HEK293 (cell line): Measurements from ENCODE around the gene EIF1AD.

Source experiments
- CTCF ChIA-PET: fragments of 350-600 bp; formaldehyde crosslinking; extraction: SDS; loops from one replicate; lab custom pipeline; 2021; ENCODE audit warnings: antibody characterized with exemption; lab: Yijun Ruan, JAX
- POLR2A ChIA-PET: fragments of 300-600 bp; formaldehyde crosslinking; extraction: SDS; loops from one replicate; lab custom pipeline; 2020; ENCODE audit warnings: antibody characterized with exemption, inconsistent platforms; lab: Yijun Ruan, JAX
- H3K27ac ChIP-seq: fragments of 200-500 bp; sonication (Bioruptor generic); 2 replicates; pipeline ENCODE4 v1.5.1; 2014; ENCODE audit warnings: low read depth, low read length, control low read depth, inconsistent platforms; ENCODE audit errors: extremely low read depth
- H3K36me3 ChIP-seq, 2 experiments: fragments of 200-500 bp in 1 of 2; sonication (Bioruptor generic) in 1 of 2; 1 replicate in 1 of 2; 2 replicates in 1 of 2; pipeline ENCODE4 v1.5.1; 2014 to 2017; ENCODE audit warnings: inconsistent platforms in 2 of 2, low read length in 2 of 2; ENCODE audit not compliant: control insufficient read depth in 2 of 2, insufficient read depth in 1 of 2
- H3K4me1 ChIP-seq: fragments of 200-500 bp; sonication (Bioruptor generic); 2 replicates; pipeline ENCODE4 v1.5.1; 2014; ENCODE audit warnings: mild to moderate bottlenecking, low read length, inconsistent platforms; ENCODE audit not compliant: control insufficient read depth, insufficient read depth
- H3K4me3 ChIP-seq: 2 replicates; pipeline ENCODE4 v1.5.1; 2011; ENCODE audit warnings: low read depth, mild to moderate bottlenecking, control low read depth, low read length, moderate library complexity
- H3K9me3 ChIP-seq: fragments of 200-500 bp; sonication (Bioruptor generic); 2 replicates; pipeline ENCODE4 v1.5.1; 2014; ENCODE audit warnings: low read depth, low read length, inconsistent platforms; ENCODE audit not compliant: control insufficient read depth, insufficient read depth
- BCL11B ChIP-seq: fragments of 450-650 bp; formaldehyde crosslinking; IDR thresholded peaks from 2 replicates; pipeline ENCODE4 v1.5.1; 2016; ENCODE audit warnings: low read depth, missing biosample characterization, missing genetic modification characterization
- EGR2 ChIP-seq: fragments of 450-650 bp; formaldehyde crosslinking; IDR thresholded peaks from 2 replicates; pipeline ENCODE4 v1.5.1; 2016; ENCODE audit warnings: low read depth, missing biosample characterization, missing genetic modification characterization
- KLF16 ChIP-seq: fragments of 450-650 bp; formaldehyde crosslinking; IDR thresholded peaks from 2 replicates; pipeline ENCODE4 v1.5.1; 2017; ENCODE audit warnings: missing biosample characterization, missing genetic modification characterization
- RBAK ChIP-seq: fragments of 450-650 bp; formaldehyde crosslinking; IDR thresholded peaks from 2 replicates; pipeline ENCODE4 v1.5.1; 2016; ENCODE audit warnings: missing biosample characterization, missing genetic modification characterization
- REPIN1 ChIP-seq: fragments of 450-650 bp; formaldehyde crosslinking; IDR thresholded peaks from 2 replicates; pipeline ENCODE4 v1.5.1; 2017; ENCODE audit warnings: missing biosample characterization, missing genetic modification characterization, low read depth
- SETDB1 ChIP-seq: IDR thresholded peaks from one replicate; pipeline ENCODE4 v1.6.1; 2017; ENCODE audit warnings: mild to moderate bottlenecking, low read length, moderate library complexity, mixed read lengths; ENCODE audit not compliant: insufficient read length
- YY1 ChIP-seq: fragments of 450-650 bp; formaldehyde crosslinking; IDR thresholded peaks from 2 replicates; pipeline ENCODE4 v1.5.1; 2018; ENCODE audit warnings: missing biosample characterization, missing genetic modification characterization
- ZBTB1 ChIP-seq: fragments of 450-650 bp; formaldehyde crosslinking; IDR thresholded peaks from 2 replicates; pipeline ENCODE4 v1.5.1; 2016; ENCODE audit warnings: missing biosample characterization, missing genetic modification characterization
- ZBTB10 ChIP-seq: fragments of 450-650 bp; formaldehyde crosslinking; IDR thresholded peaks from 2 replicates; pipeline ENCODE4 v1.5.1; 2016; ENCODE audit warnings: missing biosample characterization, missing genetic modification characterization
- ZNF155 ChIP-seq: fragments of 450-650 bp; formaldehyde crosslinking; IDR thresholded peaks from 2 replicates; pipeline ENCODE4 v1.5.1; 2016; ENCODE audit warnings: missing biosample characterization, missing genetic modification characterization
- ZNF24 ChIP-seq: fragments of 450-650 bp; formaldehyde crosslinking; IDR thresholded peaks from 2 replicates; pipeline ENCODE4 v1.5.1; 2016; ENCODE audit warnings: missing biosample characterization, missing genetic modification characterization
- ZNF266 ChIP-seq: fragments of 450-650 bp; formaldehyde crosslinking; IDR thresholded peaks from 2 replicates; pipeline ENCODE4 v1.5.1; 2016; ENCODE audit warnings: missing biosample characterization, missing genetic modification characterization, low read depth
- ZNF404 ChIP-seq: fragments of 450-650 bp; formaldehyde crosslinking; IDR thresholded peaks from 2 replicates; pipeline ENCODE4 v1.5.1; 2017; ENCODE audit warnings: missing biosample characterization, missing genetic modification characterization
- ZNF449 ChIP-seq: fragments of 450-650 bp; formaldehyde crosslinking; IDR thresholded peaks from 2 replicates; pipeline ENCODE4 v1.5.1; 2017; ENCODE audit warnings: missing biosample characterization, mild to moderate bottlenecking, missing genetic modification characterization, moderate library complexity
- ZNF600 ChIP-seq: fragments of 450-650 bp; formaldehyde crosslinking; IDR thresholded peaks from 2 replicates; pipeline ENCODE4 v1.5.1; 2016; ENCODE audit warnings: missing biosample characterization, missing genetic modification characterization
- ZSCAN23 ChIP-seq: fragments of 450-650 bp; formaldehyde crosslinking; IDR thresholded peaks from 2 replicates; pipeline ENCODE4 v1.5.1; 2016; ENCODE audit warnings: missing biosample characterization, missing genetic modification characterization
- ZSCAN30 ChIP-seq: fragments of 450-650 bp; IDR thresholded peaks from 2 replicates; pipeline ENCODE4 v1.5.1; 2018; ENCODE audit warnings: missing biosample characterization, mild to moderate bottlenecking, missing genetic modification characterization, moderate library complexity
- TF ChIP-seq, protein P1 (sequence below): fragments of 450-650 bp; formaldehyde crosslinking; IDR thresholded peaks from 2 replicates; pipeline ENCODE4 v1.5.1; 2017; ENCODE audit warnings: missing biosample characterization, missing genetic modification characterization
- TF ChIP-seq, protein P2 (sequence below): fragments of 450-650 bp; formaldehyde crosslinking; IDR thresholded peaks from 2 replicates; pipeline ENCODE4 v1.5.1; 2016; ENCODE audit warnings: missing biosample characterization, missing genetic modification characterization
- TF ChIP-seq, protein P3 (sequence below): fragments of 450-650 bp; formaldehyde crosslinking; optimal IDR thresholded peaks from 2 replicates; pipeline ENCODE3; 2016; ENCODE audit warnings: missing biosample characterization, mild to moderate bottlenecking, missing genetic modification characterization

EIF1AD gene

DNA sequence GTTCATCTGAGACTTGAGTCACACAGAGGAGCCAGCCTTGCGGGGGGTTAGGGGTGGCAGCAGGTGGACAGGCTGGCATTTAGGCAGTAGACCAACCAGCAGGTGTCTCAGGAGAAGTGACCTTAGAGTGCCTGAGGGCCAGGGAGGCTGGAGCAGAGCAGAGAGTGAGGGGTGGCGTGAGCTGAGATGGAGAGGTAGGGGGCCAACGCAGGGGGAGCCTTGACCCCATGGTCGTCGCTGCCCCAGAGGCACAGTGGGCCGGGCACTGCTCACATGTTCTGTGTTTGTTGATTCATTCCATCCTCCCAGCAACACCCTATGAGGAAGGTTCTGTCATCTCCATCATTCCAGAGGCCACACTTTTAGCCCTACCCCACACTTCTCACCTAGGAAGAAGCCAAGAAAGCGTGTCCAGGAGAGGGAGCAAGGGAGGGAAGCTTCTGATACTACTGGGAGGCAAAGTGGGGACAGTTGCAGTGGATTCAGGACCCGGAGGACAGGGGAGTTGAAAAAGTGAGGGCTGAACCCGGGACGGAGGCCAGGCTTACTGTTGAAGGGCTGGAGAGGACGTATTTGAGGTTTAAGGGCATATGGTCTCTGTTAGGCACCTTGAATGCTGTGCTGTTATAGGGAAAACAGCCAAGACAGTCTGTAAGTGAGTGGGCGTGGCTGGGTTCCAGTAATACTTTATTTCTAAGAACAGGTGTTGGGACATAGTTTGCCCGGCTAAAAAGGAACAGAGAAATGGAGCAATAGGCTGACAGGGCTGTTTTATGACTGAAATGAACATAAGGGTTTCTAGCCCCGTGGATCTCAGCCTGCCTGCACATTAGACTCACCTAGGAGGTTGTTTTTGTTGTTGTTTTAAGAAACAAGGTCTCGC, 33.1 kb downstream of the EIF1AD start:
- H3K4me3 ChIP-seq = no peak overlapping the region
- ChIA-PET CTCF (no interaction called here), POLR2A (no interaction called here)
- H3K4me1 ChIP-seq = no peaks in the 10 kb centered on the region
- H3K9me3 ChIP-seq = no peaks in the 10 kb centered on the region
- TF ChIP-seq ZBTB10 (no peak), SETDB1 (no peak)
- no peak overlapping the region for H3K27ac ChIP-seq
- H3K36me3 ChIP-seq = peaks cover 0 to 86% of the 10 kb centered on the region in 2 experiments; a peak in 2 of 3 replicates

- CTCF ChIA-PET = no interaction called here
Observed at GRCh38 chr11:65967329-65967934, 34.5 kb downstream of the EIF1AD start.

DNA sequence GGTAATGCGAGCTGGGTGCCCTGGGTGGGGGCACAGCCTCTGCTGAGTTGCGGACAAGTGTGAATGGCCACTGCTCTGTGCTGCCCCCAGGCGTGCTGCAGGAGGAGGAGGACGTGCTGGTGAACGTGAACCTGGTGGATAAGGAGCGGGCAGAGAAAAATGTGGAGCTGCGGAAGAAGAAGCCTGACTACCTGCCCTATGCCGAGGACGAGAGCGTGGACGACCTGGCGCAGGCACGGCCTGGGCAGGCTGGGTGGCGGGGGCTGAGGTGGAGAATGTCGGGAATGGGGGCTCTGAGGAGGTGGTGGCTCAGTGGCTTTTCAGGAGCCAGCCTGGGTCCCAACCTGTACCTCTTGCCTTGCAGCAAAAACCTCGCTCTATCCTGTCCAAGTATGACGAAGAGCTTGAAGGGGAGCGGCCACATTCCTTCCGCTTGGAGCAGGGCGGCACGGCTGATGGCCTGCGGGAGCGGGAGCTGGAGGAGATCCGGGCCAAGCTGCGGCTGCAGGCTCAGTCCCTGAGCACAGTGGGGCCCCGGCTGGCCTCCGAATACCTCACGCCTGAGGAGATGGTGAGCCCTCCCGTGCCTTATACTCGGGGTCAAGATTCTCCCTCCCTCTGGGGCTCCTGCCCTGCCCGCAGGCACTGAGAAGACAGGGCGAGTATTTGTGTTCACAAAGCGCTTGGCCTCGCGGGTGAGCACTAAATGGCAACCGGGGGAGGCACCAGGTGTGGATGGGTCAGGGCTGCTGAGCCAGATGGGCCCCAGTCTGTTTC, 35.8 kb downstream of the EIF1AD start:
- Histone ChIP-seq H3K36me3 (peaks cover 0 to 69% of the 10 kb centered on the region in 2 experiments; a peak in 2 of 3 replicates), H3K27ac (no peak overlapping the region), H3K4me3 (no peak overlapping the region), H3K4me1 (no peaks in the 10 kb centered on the region), H3K9me3 (no peaks in the 10 kb centered on the region)
- ChIA-PET POLR2A (no interaction called here), CTCF (interaction anchor here (0.6 to 1.1 kb wide), 2 partner anchors 19 to 80 kb away, joined by 3 read pairs; no protein-coding TSS in a partner anchor)
- TF ChIP-seq ZNF449 (no peak), ZNF404 (tag by site-specific recombination) (no peak), ZBTB1 (tag by site-specific recombination) (no peak), ZNF600 (no peak), ZSCAN23 (tag by site-specific recombination) (no peak), RBAK (tag by site-specific recombination) (no peak), REPIN1 (tag by site-specific recombination) (no peak), ZNF155 (tag by site-specific recombination) (no peak), EGR2 (tag by site-specific recombination) (no peak), ZNF266 (tag by site-specific recombination) (no peak), ZSCAN30 (tag by site-specific recombination) (no peak), KLF16 (tag by site-specific recombination) (no peak), ZNF24 (tag by site-specific recombination) (no peak), YY1 (tag by site-specific recombination) (no peak), BCL11B (no peak)
- TF ChIP-seq, protein P1, sequence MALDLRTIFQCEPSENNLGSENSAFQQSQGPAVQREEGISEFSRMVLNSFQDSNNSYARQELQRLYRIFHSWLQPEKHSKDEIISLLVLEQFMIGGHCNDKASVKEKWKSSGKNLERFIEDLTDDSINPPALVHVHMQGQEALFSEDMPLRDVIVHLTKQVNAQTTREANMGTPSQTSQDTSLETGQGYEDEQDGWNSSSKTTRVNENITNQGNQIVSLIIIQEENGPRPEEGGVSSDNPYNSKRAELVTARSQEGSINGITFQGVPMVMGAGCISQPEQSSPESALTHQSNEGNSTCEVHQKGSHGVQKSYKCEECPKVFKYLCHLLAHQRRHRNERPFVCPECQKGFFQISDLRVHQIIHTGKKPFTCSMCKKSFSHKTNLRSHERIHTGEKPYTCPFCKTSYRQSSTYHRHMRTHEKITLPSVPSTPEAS (tag by site-specific recombination) = no peak
- TF ChIP-seq, protein P2, sequence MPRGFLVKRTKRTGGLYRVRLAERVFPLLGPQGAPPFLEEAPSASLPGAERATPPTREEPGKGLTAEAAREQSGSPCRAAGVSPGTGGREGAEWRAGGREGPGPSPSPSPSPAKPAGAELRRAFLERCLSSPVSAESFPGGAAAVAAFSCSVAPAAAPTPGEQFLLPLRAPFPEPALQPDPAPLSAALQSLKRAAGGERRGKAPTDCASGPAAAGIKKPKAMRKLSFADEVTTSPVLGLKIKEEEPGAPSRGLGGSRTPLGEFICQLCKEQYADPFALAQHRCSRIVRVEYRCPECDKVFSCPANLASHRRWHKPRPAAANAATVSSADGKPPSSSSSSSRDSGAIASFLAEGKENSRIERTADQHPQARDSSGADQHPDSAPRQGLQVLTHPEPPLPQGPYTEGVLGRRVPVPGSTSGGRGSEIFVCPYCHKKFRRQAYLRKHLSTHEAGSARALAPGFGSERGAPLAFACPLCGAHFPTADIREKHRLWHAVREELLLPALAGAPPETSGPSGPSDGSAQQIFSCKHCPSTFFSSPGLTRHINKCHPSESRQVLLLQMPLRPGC = no peak

More at GRCh38 chr11:65967329-65967934, 34.5 kb downstream of the EIF1AD start:
- no peaks in the 10 kb centered on the region for H3K4me1 ChIP-seq
- no peak overlapping the region for H3K4me3 ChIP-seq
- POLR2A ChIA-PET = interaction anchor here (0.7 kb wide), 1 partner anchor 119 kb away, joined by 4 read pairs; no protein-coding TSS in a partner anchor
- H3K27ac ChIP-seq = no peak overlapping the region
- H3K9me3 ChIP-seq = no peaks in the 10 kb centered on the region
- TF ChIP-seq, protein P3, sequence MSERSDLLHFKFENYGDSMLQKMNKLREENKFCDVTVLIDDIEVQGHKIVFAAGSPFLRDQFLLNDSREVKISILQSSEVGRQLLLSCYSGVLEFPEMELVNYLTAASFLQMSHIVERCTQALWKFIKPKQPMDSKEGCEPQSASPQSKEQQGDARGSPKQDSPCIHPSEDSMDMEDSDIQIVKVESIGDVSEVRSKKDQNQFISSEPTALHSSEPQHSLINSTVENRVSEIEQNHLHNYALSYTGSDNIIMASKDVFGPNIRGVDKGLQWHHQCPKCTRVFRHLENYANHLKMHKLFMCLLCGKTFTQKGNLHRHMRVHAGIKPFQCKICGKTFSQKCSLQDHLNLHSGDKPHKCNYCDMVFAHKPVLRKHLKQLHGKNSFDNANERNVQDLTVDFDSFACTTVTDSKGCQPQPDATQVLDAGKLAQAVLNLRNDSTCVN (tag by site-specific recombination) = no peak
- peaks cover 0 to 79% of the 10 kb centered on the region in 2 experiments; a peak in 2 of 3 replicates for H3K36me3 ChIP-seq
